HG03571 (cell line): ENCODE results near the gene TMEM203.
"Not testable (repeated sequence)": the region's sequence is repeated elsewhere in the genome, so short reads cannot be mapped to it uniquely, and the experiment has no call there.

Experiments
- ATAC-seq: cut with Tn5 transposase; IDR thresholded peaks from one replicate; pipeline ENCODE4 v1.9.1; 2021; ENCODE audit not compliant: unreplicated experiment

TMEM203 gene, protein sequence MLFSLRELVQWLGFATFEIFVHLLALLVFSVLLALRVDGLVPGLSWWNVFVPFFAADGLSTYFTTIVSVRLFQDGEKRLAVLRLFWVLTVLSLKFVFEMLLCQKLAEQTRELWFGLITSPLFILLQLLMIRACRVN

DNA sequence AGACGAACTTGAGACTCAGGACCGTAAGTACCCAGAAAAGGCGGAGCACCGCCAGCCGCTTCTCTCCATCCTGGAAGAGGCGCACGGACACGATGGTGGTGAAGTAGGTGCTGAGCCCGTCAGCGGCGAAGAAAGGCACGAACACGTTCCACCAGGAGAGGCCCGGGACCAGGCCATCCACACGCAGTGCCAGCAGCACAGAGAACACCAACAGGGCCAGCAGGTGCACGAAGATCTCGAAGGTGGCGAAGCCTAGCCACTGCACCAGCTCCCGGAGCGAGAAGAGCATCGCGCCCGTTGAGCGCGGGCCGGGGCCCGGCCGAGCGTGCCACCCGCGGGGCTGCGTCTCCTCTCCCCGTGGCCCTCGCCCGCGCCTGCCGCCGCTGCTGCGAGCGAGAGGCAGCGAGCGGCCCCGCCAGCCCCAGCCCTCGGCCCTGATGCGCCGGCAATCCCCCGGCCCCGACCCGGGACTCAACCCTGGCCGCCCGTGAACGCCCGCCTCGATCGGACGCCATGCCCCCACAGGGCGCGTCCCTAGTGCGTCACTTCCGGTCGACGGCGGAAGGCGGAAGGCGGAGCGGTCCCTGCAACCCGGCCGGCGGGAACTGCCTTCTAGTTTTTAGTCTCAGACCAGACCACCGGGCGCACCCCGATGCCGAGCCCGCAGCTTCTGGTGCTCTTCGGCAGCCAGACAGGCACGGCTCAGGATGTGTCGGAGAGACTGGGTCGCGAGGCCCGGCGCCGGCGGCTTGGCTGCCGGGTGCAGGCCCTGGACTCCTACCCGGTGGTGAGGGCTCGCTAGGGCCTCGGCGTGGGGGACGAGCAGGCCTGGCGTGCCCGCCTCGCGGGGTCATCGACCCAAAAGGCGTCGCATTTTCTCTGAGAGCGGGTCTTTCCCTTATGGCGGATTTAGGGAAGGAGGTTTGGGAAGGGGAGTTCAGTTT is at the start of gene TMEM203, which contains the start of gene NDOR1:
Gene TMEM203 (minus strand): TSS at position 523 of the 944 bp plus-strand sequence. CDS start 234 bp downstream, at position 289.
Gene NDOR1 (plus strand): TSS at position 575 of the 944 bp plus-strand sequence. CDS start 78 bp downstream, at position 653.
- no peak for ATAC-seq

DNA sequence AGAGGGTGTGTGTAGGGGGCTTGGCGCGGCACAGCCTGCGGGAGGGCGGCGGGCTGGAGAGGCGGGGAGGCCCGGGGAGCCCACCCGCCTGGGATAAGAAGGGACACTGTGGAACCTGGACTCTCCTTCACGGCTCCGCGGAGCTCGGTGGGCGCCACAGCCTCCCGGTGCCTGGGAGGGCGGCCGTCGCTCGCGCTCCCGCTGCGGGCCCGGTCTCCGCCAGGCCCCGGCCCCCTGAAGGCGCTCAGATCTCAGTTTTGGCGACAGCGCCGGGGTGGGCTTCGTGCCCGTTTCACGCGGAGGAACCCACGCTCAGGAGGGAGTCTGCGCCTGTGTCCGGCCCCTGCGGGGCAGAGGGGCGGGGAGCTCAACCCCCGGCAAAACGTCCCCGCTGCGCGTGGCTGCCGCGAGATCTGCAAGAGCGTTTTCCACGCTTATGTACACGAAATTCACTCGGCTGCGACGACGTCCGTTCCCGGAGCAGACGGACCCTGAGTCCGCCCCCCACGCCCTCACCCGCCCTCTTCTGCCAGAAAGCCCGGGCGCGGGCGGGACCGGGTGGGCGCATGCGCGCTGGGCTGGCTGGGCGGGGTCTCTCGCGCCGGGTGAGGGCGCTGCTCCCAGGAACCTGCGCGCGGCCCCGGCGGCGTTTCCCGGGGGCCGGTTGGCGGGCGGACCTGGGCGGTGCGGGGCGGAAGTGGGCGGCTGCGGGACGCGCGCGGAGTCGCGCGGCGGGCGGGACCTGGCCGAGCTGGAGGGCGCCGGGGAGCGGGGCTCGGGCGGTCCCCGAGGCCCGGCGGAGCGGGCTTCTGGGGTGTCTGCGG is 49.4 kb upstream of the TMEM203 start, which contains the start of gene NELFB:
Gene NELFB (plus strand): TSS at position 704 of the 824 bp plus-strand sequence.
- peak; percentile 72 for ATAC-seq

- no peak for ATAC-seq
Observed at GRCh38 chr9:137253717-137254623, 48.5 kb upstream of the TMEM203 start.

DNA sequence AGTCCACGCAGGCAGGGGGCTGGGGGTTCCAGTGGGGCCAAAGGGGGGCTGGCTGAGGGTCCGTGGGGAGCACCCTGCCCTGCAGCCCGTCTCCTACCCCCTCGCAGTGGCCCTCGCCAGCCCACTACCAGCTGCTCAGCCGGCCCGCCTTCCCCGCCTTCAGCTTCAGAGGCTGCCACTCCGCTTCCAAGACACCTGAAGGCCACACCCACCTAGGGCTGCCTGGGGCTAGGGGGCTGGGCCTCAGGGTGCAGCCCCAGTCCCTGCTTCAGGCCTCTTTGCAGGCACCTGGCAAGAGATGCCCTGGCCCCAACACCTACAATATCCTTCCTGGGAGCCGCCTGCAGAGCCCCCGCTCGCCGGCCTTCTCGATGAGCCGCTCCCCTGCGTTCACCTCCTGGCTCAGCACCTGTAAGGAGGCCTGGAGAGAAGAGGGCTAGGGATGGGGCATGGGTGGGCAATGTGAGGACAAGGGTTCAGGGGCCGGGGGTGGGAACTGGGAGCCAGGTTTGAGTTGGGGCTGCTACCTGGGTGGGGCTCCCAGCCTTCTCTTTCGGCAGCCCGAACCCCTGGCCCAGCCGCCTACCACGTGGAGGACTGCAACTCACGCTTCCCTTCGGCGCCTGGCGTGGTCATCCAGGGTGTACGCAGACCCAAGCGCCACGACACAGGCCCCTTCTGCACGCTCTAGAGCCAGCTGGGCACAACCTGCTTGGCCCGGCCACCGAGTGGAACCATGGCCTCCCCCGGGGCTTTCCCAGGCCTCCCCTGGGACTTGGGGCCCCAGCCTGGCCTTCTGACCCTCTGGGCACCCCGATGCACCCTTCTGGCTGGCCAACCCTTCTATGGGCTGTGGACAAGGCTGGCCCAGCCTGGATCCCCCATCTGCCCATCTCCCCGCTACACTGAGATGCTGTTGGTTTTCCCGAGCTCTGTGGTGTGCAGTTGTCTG is 47.4 kb upstream of the TMEM203 start:
- no peak for ATAC-seq

DNA sequence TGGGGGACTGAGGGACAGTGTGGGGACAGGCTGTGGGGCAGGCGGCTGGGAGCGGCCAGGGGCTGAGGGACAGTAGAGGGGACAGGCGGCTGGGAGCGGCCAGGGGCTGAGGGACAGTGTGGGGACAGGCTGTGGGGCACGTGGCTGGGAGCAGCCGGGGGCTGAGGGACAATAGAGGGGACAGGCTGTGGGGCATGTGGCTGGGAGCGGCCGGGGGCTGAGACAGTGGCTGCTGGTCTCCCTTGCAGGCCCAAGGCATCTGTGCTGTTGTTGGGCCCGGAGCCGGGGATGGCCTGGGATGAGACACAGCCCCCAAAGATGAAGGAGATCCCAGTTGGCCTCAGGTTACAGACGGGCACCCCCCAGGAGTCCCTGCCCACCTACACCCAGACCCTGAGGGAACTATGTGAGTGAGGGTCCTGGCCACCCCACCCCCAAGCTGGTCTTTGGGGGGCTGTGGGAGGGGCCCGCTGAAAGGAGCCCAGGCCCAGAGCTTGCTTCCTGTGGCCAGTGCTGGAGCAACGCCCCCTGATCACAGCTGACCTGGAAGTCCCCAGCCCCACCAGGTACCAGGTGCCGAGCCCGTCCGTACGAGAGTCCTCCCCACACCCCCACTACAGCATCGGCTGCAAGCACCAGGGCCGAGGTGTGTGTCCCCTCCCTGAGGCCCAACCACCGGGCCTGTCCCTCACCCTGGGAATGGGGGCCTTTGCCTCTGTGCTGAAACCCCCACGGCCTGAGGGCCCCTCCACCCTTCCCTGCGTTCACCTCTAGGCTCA is 46.2 kb upstream of the TMEM203 start:
- no peak for ATAC-seq

- no peak for ATAC-seq
Observed at GRCh38 chr9:137251194-137251461, 45.7 kb upstream of the TMEM203 start, which contains the start of gene STPG3. Gene STPG3 (plus strand): TSS chr9:137251286. CDS start chr9:137251287, 1 bp downstream.

GRCh38 chr9:137250329-137251193 is 45.1 kb upstream of the TMEM203 start:
- ATAC-seq: no peak

DNA sequence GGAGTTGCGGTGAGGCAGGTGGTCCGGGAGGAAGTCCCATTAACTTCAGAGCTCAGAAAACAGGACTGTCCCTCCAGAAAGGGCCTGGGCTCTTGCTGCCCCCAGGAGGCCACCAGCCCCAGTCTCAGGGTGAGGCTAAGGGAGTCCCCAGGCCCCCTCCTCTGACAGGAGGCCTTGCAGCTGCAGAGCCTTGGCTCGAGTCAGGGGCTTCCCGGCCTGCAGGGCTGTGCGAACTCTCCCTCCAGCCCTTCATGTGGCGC is 42.4 kb upstream of the TMEM203 start:
- no peak for ATAC-seq

GRCh38 chr9:137247135-137247915 is 41.9 kb upstream of the TMEM203 start:
- ATAC-seq: no peak

DNA sequence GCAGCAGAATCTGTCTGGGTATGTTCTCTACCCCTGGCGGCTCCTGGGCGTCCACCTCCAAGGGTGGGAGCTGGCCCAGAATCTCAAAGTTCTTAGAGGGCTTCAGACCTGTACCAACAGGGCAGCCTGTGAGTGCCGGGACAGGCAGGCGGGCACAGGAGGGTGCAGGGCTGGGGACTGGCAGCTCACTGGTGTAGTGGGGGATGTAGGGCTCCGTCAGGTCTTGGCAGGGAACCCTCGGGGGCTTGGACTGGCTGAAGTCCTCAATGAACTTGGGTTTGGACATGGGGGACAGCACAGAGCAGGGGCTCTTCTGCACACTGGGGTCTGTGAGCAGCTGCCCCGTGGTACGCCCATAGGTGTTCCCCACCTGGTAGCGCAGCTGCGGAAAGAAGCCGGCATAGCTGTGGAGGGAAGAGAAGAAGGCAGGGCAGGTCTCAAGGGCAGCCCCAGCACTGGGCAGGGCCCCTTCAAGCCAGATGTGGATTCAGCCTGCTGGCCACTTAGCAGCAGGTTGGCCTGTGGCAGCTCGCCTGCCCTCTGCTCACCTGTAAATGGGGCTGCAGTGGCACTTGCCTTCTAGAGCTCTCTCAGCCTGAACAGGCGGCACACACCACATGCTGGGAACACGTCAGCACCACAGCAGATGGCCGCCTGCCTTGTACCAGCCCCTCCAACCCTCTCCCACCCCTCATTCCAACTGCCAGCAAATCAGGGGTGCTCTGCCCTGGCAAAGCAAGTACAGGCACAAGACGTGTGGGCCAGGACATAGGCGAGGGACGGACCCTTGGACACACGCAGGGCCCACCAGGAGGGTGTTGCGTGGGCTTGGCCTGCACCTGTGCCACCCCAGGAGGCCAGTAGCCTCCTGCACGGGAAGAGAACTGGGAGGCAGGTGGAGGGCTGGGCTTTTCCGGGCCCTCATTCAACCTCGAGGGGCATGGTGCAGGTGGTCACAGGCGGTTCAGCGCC is 40.3 kb upstream of the TMEM203 start:
- no peak for ATAC-seq

GRCh38 chr9:137244486-137245449 is 39.3 kb upstream of the TMEM203 start:
- no peak for ATAC-seq

- no peak for ATAC-seq
Observed at GRCh38 chr9:137243626-137244485, 38.4 kb upstream of the TMEM203 start.

DNA sequence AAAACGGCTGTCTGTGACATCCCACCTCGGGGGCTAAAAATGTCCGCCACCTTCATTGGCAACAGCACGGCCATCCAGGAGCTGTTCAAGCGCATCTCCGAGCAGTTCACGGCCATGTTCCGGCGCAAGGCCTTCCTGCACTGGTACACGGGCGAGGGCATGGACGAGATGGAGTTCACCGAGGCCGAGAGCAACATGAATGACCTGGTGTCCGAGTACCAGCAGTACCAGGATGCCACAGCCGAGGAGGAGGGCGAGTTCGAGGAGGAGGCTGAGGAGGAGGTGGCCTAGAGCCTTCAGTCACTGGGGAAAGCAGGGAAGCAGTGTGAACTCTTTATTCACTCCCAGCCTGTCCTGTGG is 37.8 kb upstream of the TMEM203 start:
- ATAC-seq: not testable (repeated sequence)
